HepG2 (cell line): Measurements from ENCODE around the gene ARHGAP21. TPM values are rescaled to one million over a fixed set of nuclear protein-coding genes. Genes with fewer than 3 reads are reported as not detected.

Experiments used
- ATAC-seq: fragments of 200-7000 bp; cut with Tn5 transposase; 3 replicates; pipeline ENCODE4 v1.9.1; 2020; ENCODE audit warnings: mild to moderate bottlenecking, moderate library complexity
- BruUV-seq: library from RNA; stranded (reverse); fragments of 400-500 nt; replicated peaks from 2 replicates; lab custom pipeline; 2021; lab: Mats Ljungman, UMichigan
- CTCF ChIA-PET: fragments of 300-600 bp; formaldehyde crosslinking; extraction: SDS; loops from one replicate; lab custom pipeline; 2021; ENCODE audit warnings: low total read pairs, inconsistent platforms, low intra/inter-chr PET ratio; lab: Yijun Ruan, JAX
- POLR2A ChIA-PET: fragments of 350-600 bp; sonication (Branson Sonifier 250); formaldehyde crosslinking; loops from one replicate; lab custom pipeline; 2020; ENCODE audit warnings: antibody characterized with exemption, inconsistent platforms; lab: Yijun Ruan, JAX
- DNase-seq: peaks from one replicate; pipeline ENCODE4 v3.0.0-alpha.2; 2015; ENCODE audit warnings: low spot score
- FAIRE-seq: peaks from 3 replicates; lab custom pipeline; 2011; peaks lifted over from hg19 to GRCh38; lab: Jason Lieb, UNC
- H2AFZ ChIP-seq: one replicate; pipeline ENCODE4 v1.6.1; 2011; ENCODE audit warnings: low read length, inconsistent platforms
- H3K27ac ChIP-seq: fragments of 300-600 bp; 3 replicates; pipeline ENCODE4 v1.8.0; 2011; ENCODE audit warnings: mixed run types, mild to moderate bottlenecking, mixed read lengths, low read length, inconsistent platforms; ENCODE audit not compliant: insufficient read depth; ENCODE audit errors: extremely low read length
- H3K27me3 ChIP-seq, 2 experiments: fragments of 200-600 bp in 1 of 2; 2 replicates in 1 of 2; 3 replicates in 1 of 2; pipeline versions ENCODE4 v1.6.0 to v1.8.0; 2011; ENCODE audit warnings: low read length in 2 of 2, mild to moderate bottlenecking in 2 of 2, moderate library complexity in 2 of 2, inconsistent platforms in 1 of 2; ENCODE audit not compliant: insufficient read depth in 2 of 2, control insufficient read depth in 1 of 2
- H3K36me3 ChIP-seq, 2 experiments: fragments of 200-600 bp in 1 of 2; replicated peaks in 1 of 2; 2 replicates in 1 of 2; 3 replicates in 1 of 2; pipeline versions ENCODE4 v1.5.1 to v1.8.0; 2011; ENCODE audit warnings: low read length in 2 of 2, inconsistent platforms in 1 of 2; ENCODE audit not compliant: insufficient read depth in 2 of 2, control insufficient read depth in 1 of 2
- H3K4me1 ChIP-seq: 2 replicates; pipeline ENCODE4 v1.5.1; 2012; ENCODE audit warnings: low read length, inconsistent platforms; ENCODE audit not compliant: insufficient read depth
- H3K4me2 ChIP-seq: 2 replicates; pipeline ENCODE4 v1.6.0; 2011; ENCODE audit warnings: low read depth, low read length, inconsistent platforms
- H3K4me3 ChIP-seq, 3 experiments: fragments of 200-600 bp in 1 of 3; sonication (generic), shearing (Covaris generic) in 1 of 3; replicated peaks in 1 of 3; 2 replicates each; pipeline ENCODE4 v1.5.1; 2011 to 2016; ENCODE audit warnings: low read length in 3 of 3, inconsistent platforms in 2 of 3, low read depth in 2 of 3, mild to moderate bottlenecking in 2 of 3, control low read depth in 1 of 3, mixed read lengths in 1 of 3; ENCODE audit not compliant: insufficient read depth in 1 of 3
- H3K79me2 ChIP-seq: one replicate; pipeline ENCODE4 v1.6.1; 2011; ENCODE audit warnings: low read length, inconsistent platforms; ENCODE audit not compliant: insufficient read depth
- H3K9ac ChIP-seq: 2 replicates; pipeline ENCODE4 v1.6.0; 2011; ENCODE audit warnings: mild to moderate bottlenecking, low read depth, low read length, inconsistent platforms; ENCODE audit not compliant: insufficient read depth
- H3K9me3 ChIP-seq: 2 replicates; pipeline ENCODE4 v1.5.1; 2012; ENCODE audit warnings: mild to moderate bottlenecking, low read length
- H4K20me1 ChIP-seq: 2 replicates; pipeline ENCODE4 v1.6.0; 2011; ENCODE audit warnings: inconsistent platforms, mild to moderate bottlenecking, low read length, moderate library complexity; ENCODE audit not compliant: insufficient read depth
- ATRX ChIP-seq: sonication (generic); formaldehyde crosslinking; IDR thresholded peaks from 2 replicates; pipeline ENCODE4 v1.4.0; 2020; ENCODE audit warnings: missing genetic modification reagents, borderline replicate concordance
- HDAC2 ChIP-seq: sonication (generic); formaldehyde crosslinking; IDR thresholded peaks from 2 replicates; pipeline ENCODE4 v1.4.0; 2020; ENCODE audit warnings: missing genetic modification reagents
- KDM5B ChIP-seq: sonication (generic); formaldehyde crosslinking; IDR thresholded peaks from 2 replicates; pipeline ENCODE4 v1.4.0; 2020; ENCODE audit warnings: missing genetic modification reagents, mild to moderate bottlenecking, borderline replicate concordance
- MAFG ChIP-seq: sonication (generic); formaldehyde crosslinking; IDR thresholded peaks from 2 replicates; pipeline ENCODE4 v1.5.1; 2020; ENCODE audit warnings: mild to moderate bottlenecking, missing genetic modification reagents
- PCBP1 ChIP-seq: fragments of 200-400 bp; formaldehyde crosslinking; IDR thresholded peaks from 2 replicates; pipeline ENCODE4 v1.6.1; 2017; ENCODE audit warnings: mild to moderate bottlenecking, low read depth, low read length, borderline replicate concordance
- RBAK ChIP-seq: sonication (generic); formaldehyde crosslinking; IDR thresholded peaks from 2 replicates; pipeline ENCODE4 v1.5.1; 2020; ENCODE audit warnings: mild to moderate bottlenecking, missing genetic modification reagents
- RORA ChIP-seq: sonication (generic); formaldehyde crosslinking; IDR thresholded peaks from 2 replicates; pipeline ENCODE4 v1.5.0; 2020; ENCODE audit warnings: mild to moderate bottlenecking, missing genetic modification reagents, moderate library complexity
- STAT6 ChIP-seq: sonication (generic); formaldehyde crosslinking; IDR thresholded peaks from 2 replicates; pipeline ENCODE4 v1.4.0; 2020; ENCODE audit warnings: missing genetic modification reagents, mild to moderate bottlenecking, borderline replicate concordance
- ZMYM4 ChIP-seq: sonication (generic); formaldehyde crosslinking; IDR thresholded peaks from 2 replicates; pipeline ENCODE4 v1.8.1; 2023; ENCODE audit warnings: mild to moderate bottlenecking, missing genetic modification reagents
- ZNF10 ChIP-seq: sonication (generic); formaldehyde crosslinking; IDR thresholded peaks from 2 replicates; pipeline ENCODE4 v1.4.0; 2020; ENCODE audit warnings: mild to moderate bottlenecking, low read depth, missing genetic modification reagents, borderline replicate concordance
- ZNF280D ChIP-seq: sonication (generic); formaldehyde crosslinking; IDR thresholded peaks from 2 replicates; pipeline ENCODE4 v1.5.1; 2020; ENCODE audit warnings: mild to moderate bottlenecking, missing genetic modification reagents
- ZNF747 ChIP-seq: sonication (generic); formaldehyde crosslinking; IDR thresholded peaks from 2 replicates; pipeline ENCODE4 v1.8.1; 2023; ENCODE audit warnings: missing genetic modification reagents, mild to moderate bottlenecking, borderline replicate concordance
- ZNF775 ChIP-seq: sonication (generic); formaldehyde crosslinking; IDR thresholded peaks from 2 replicates; pipeline ENCODE4 v1.4.0; 2020; ENCODE audit warnings: missing genetic modification reagents, mild to moderate bottlenecking, moderate library complexity, borderline replicate concordance
- WGBS: methylation state at CpG from one replicate; pipeline ENCODE4 v1.1.6; 2017; ENCODE audit warnings: low lambda C conversion rate; 5-methylcytosine and 5-hydroxymethylcytosine counted together
- in situ Hi-C: cut with HindIII; loops from 2 replicates; pipeline ENCODE4 v1.10.0; 2017; ENCODE audit warnings: low pct_unique_long_range_greater_than_20kb; ENCODE audit not compliant: extremely low pct_ligation_motif_present
- intact Hi-C: fragments of 100-400 bp; cut with micrococcal nuclease; formaldehyde crosslinking; loops from one replicate; pipeline ENCODE4 v1.10.0; 2022; ENCODE audit not compliant: unreplicated experiment
- polyA plus RNA-seq, 8 experiments: library from polyadenylated mRNA; depleted of rRNA in 3 of 8; stranded (reverse) in 7 of 8; unstranded in 1 of 8; fragments of >200 nt; fragmentation: Illumina TruSeq in 4 of 8; extraction: Trizol in 4 of 8; gene quantifications; 2 replicates each; pipeline versions ENCODE4 v1.2.1 to v1.2.3, GENCODE V29; 2011 to 2016; ENCODE audit warnings: low read depth in 4 of 8, missing spikeins in 1 of 8, mixed read lengths in 1 of 8; ENCODE audit not compliant: insufficient read depth in 1 of 8
- total RNA-seq, 5 experiments: library from RNA; depleted of rRNA; stranded (reverse); fragments of >200 nt; fragmentation: Illumina TruSeq; extraction: Trizol; gene quantifications; 2 replicates each; pipeline ENCODE4 v1.2.3, GENCODE V29; 2016; ENCODE audit warnings: low read depth in 1 of 5

The ARHGAP21 gene
- total and polyA plus RNA-seq, 2 of the 13 experiments (the other 11 are each of a cell fraction or from before 2014, with no cell fraction given): 23.9 to 26.6 TPM

DNA sequence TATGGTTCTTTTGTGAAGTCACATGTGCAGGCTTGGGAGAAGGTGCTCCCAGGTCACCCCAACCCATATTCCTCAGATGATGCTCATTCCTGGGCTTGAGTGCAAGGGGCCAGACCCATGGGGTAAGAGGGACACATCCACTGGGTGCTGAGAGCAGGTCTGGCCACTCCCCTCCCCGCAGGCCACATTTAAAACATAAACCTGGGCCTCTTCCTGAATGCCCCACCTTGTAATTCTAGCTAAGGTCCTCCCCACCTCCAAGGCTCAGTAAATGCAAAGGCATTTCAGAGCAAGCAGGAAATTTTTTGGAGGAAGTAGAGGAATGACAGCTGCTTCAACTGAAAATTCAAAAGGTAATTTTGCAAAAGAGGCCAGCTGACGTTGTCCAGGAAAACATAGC, 172.5 kb downstream of the ARHGAP21 start:
- peaks cover 30% of the 10 kb centered on the region for H3K4me1 ChIP-seq
- H3K4me3 ChIP-seq: no peak overlapping the region
- H3K27me3 ChIP-seq: no peaks in the 10 kb centered on the region
- no peaks in the 10 kb centered on the region for H4K20me1 ChIP-seq
- intact Hi-C loops (loop anchor here (10.0 kb wide), 1 partner anchor 86 kb away; no protein-coding TSS in a partner anchor), in situ Hi-C loops (loop anchor here (10.0 kb wide), 1 partner anchor 346 kb away; the partner anchor contains the start of gene KIAA1217)
- 100% methylated on average over 1 of the region's 2 CpGs for WGBS
- no TSS peak for BruUV-seq
- POLR2A ChIA-PET: no interaction called here
- no peak overlapping the region for H3K27ac ChIP-seq
- H3K9ac ChIP-seq: no peak overlapping the region
- no peak overlapping the region for H3K4me2 ChIP-seq
- TF ChIP-seq ZNF775 (CRISPR knock-in tag): no peak
- no peaks in the 10 kb centered on the region for H3K9me3 ChIP-seq
- CTCF ChIA-PET: no interaction called here
- ATAC-seq: no peak
- no peak overlapping the region for H2AFZ ChIP-seq
- no peak for DNase-seq
- H3K36me3 ChIP-seq: 0 out of 5 replicates have a peak, but pooled peaks cover 0 to 2% of the 10 kb centered on the region in 2 experiments
- no peak for FAIRE-seq
- H3K79me2 ChIP-seq: no peaks in the 10 kb centered on the region

GRCh38 chr10:24550680-24551079, 173.0 kb downstream of the ARHGAP21 start:
- DNase-seq (no peak), FAIRE-seq (no peak), ATAC-seq (no peak)
- Histone ChIP-seq H3K27ac (no peak overlapping the region), H3K4me3 (no peak overlapping the region), H4K20me1 (no peaks in the 10 kb centered on the region), H3K9ac (no peak overlapping the region), H3K4me2 (no peak overlapping the region), H3K27me3 (no peaks in the 10 kb centered on the region), H3K9me3 (no peaks in the 10 kb centered on the region), H2AFZ (no peak overlapping the region), H3K79me2 (no peaks in the 10 kb centered on the region), H3K36me3 (peaks cover under 1 to 6% of the 10 kb centered on the region in 2 experiments; a peak in 3 of 5 replicates), H3K4me1 (peaks cover 29% of the 10 kb centered on the region)
- in situ Hi-C loops (loop anchor here (10.0 kb wide), 1 partner anchor 346 kb away; the partner anchor contains the start of gene KIAA1217), intact Hi-C loops (loop anchor here (10.0 kb wide), 1 partner anchor 86 kb away; no protein-coding TSS in a partner anchor)
- CTCF ChIA-PET: no interaction called here
- WGBS: 96% methylated on average over 10 of the region's 10 CpGs
- BruUV-seq: no TSS peak
- POLR2A ChIA-PET: no interaction called here
- TF ChIP-seq ATRX (CRISPR knock-in tag): no peak
- TF ChIP-seq ZNF10 (CRISPR knock-in tag): no peak
- no peak for TF ChIP-seq ZNF747 (CRISPR knock-in tag)
- no peak for TF ChIP-seq STAT6 (CRISPR knock-in tag)
- TF ChIP-seq RBAK (CRISPR knock-in tag): no peak
- no peak for TF ChIP-seq RORA
- TF ChIP-seq ZMYM4 (CRISPR knock-in tag): no peak
- no peak for TF ChIP-seq HDAC2 (CRISPR knock-in tag)
- TF ChIP-seq MAFG: no peak
- no peak for TF ChIP-seq ZNF280D (CRISPR knock-in tag)
- no peak for TF ChIP-seq KDM5B (CRISPR knock-in tag)
- TF ChIP-seq PCBP1: no peak
